HG03565 (cell line): ENCODE results near the gene ECEL1.
"Not testable (repeated sequence)": the region's sequence is repeated elsewhere in the genome, so short reads cannot be mapped to it uniquely, and the experiment has no call there.

Experiments
- ATAC-seq: cut with Tn5 transposase; IDR thresholded peaks from one replicate; pipeline ENCODE4 v1.9.1; 2021; ENCODE audit warnings: mild to moderate bottlenecking, moderate library complexity; ENCODE audit not compliant: unreplicated experiment

The ECEL1 gene

GRCh38 chr2:232460171-232460570, 27.5 kb downstream of the ECEL1 start:
- no peak for ATAC-seq

GRCh38 chr2:232459419-232460035, 28.1 kb downstream of the ECEL1 start:
- ATAC-seq: no peak

GRCh38 chr2:232458661-232459418, 28.8 kb downstream of the ECEL1 start:
- ATAC-seq: no peak

- no peak for ATAC-seq
Measured at GRCh38 chr2:232458051-232458660, 29.5 kb downstream of the ECEL1 start.

- no peak for ATAC-seq
Measured at GRCh38 chr2:232457121-232458011, 30.3 kb downstream of the ECEL1 start.

GRCh38 chr2:232456296-232457120, 31.1 kb downstream of the ECEL1 start:
- no peak for ATAC-seq

- no peak for ATAC-seq
Measured at GRCh38 chr2:232455426-232456255, 32.0 kb downstream of the ECEL1 start, which contains the start of gene ALPI. Gene ALPI, plus strand, starts transcription at chr2:232456153. Its CDS starts 47 bp downstream, at chr2:232456200.

GRCh38 chr2:232454630-232455029, 33.0 kb downstream of the ECEL1 start:
- ATAC-seq: no peak

- ATAC-seq: not testable (repeated sequence)
Measured at GRCh38 chr2:232451645-232452044, 36.0 kb downstream of the ECEL1 start.

GRCh38 chr2:232449964-232450363, 37.7 kb downstream of the ECEL1 start:
- no peak for ATAC-seq

GRCh38 chr2:232448304-232448690, 39.3 kb downstream of the ECEL1 start:
- ATAC-seq: no peak

GRCh38 chr2:232447638-232448303, 39.9 kb downstream of the ECEL1 start:
- ATAC-seq: no peak

- no peak for ATAC-seq
Measured at GRCh38 chr2:232447091-232447620, 40.5 kb downstream of the ECEL1 start.

- ATAC-seq: not testable (repeated sequence)
Measured at GRCh38 chr2:232446266-232446777, 41.3 kb downstream of the ECEL1 start.

GRCh38 chr2:232445149-232445885, 42.3 kb downstream of the ECEL1 start:
- ATAC-seq: not testable (repeated sequence)

- no peak for ATAC-seq
Measured at GRCh38 chr2:232444409-232445148, 43.1 kb downstream of the ECEL1 start.
